ENCODE data around the gene MICA.

- no peak for TF ChIP-seq POLR2A (IDR thresholded peaks at IDR 0.05; ENCODE audit: low read length)
- TF ChIP-seq, protein P1, sequence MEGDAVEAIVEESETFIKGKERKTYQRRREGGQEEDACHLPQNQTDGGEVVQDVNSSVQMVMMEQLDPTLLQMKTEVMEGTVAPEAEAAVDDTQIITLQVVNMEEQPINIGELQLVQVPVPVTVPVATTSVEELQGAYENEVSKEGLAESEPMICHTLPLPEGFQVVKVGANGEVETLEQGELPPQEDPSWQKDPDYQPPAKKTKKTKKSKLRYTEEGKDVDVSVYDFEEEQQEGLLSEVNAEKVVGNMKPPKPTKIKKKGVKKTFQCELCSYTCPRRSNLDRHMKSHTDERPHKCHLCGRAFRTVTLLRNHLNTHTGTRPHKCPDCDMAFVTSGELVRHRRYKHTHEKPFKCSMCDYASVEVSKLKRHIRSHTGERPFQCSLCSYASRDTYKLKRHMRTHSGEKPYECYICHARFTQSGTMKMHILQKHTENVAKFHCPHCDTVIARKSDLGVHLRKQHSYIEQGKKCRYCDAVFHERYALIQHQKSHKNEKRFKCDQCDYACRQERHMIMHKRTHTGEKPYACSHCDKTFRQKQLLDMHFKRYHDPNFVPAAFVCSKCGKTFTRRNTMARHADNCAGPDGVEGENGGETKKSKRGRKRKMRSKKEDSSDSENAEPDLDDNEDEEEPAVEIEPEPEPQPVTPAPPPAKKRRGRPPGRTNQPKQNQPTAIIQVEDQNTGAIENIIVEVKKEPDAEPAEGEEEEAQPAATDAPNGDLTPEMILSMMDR (IDR thresholded peaks at IDR 0.05) = no peak
- TF ChIP-seq, protein P2, sequence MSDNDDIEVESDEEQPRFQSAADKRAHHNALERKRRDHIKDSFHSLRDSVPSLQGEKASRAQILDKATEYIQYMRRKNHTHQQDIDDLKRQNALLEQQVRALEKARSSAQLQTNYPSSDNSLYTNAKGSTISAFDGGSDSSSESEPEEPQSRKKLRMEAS (IDR thresholded peaks at IDR 0.05) = no peak
- TF ChIP-seq ZSCAN20 (CRISPR knock-in tag; IDR thresholded peaks at IDR 0.05) = no peak
- TF ChIP-seq EHMT2 (IDR thresholded peaks at IDR 0.05; ENCODE audit: low read depth) = no peak
- TF ChIP-seq ELK1 (IDR thresholded peaks at IDR 0.05; ENCODE audit: low read depth, low read length) = no peak
Observed at GRCh38 chr6:31414771-31415265, 11.4 kb downstream of the MICA start.
